ENCODE measurements around the gene PRKCH. TPM values are rescaled to one million over a fixed set of nuclear protein-coding genes. Genes with fewer than 3 reads are reported as not detected.
A peak's percentile ranks its signal among the peaks of the same experiment; 100 is the strongest.

Gene PRKCH
- total RNA-seq, 5 donors from 2014 or later (not counting 1 experiment from before 2014, with no cell fraction given), result 267 to 436 (median 326) TPM

- Histone ChIP-seq H3K36me3 (ENCODE audit: control insufficient read depth in 2 of 2, extremely low read depth in 1 of 2, insufficient read depth in 1 of 2, low read length in 1 of 2) (peaks cover 11 to 70% of the 10 kb centered on the region in 2 donors), H3K4me3 (ENCODE audit: control insufficient read depth in 1 of 2, extremely low read depth in 1 of 2, low read length in 1 of 2) (no peak overlapping the region), H3K9me3 (no peaks in the 10 kb centered on the region), H3K4me1 (ENCODE audit: control insufficient read depth in 1 of 2, extremely low read depth in 1 of 2, insufficient read depth in 2 of 2, low read length in 2 of 2) (peaks cover 59 to 77% of the 10 kb centered on the region in 2 experiments), H3K27me3 (replicated peaks in 1 of 2; ENCODE audit: control insufficient read depth in 2 of 2, extremely low read depth in 1 of 2, insufficient read depth in 2 of 2, low read length in 1 of 2) (no peaks in the 10 kb centered on the region), H3K27ac (ENCODE audit: low read length) (peak overlapping the region; percentile 99)
- Mint-ChIP-seq H3K27ac (peak overlapping the region; percentile 92 to 96), H3K4me1 (peaks cover 75 to 92% (median 90%) of the 10 kb centered on the region in 3 donors), H3K4me3 (peak overlapping the region in 2 of 3 donors; percentile 8 to 63), H3K36me3 (peaks cover 50% of the 10 kb centered on the region), H3K9me3 (no peaks in the 10 kb centered on the region), H3K27me3 (no peaks in the 10 kb centered on the region)
- POLR2A ChIA-PET, result interaction anchor here in 1 of 2 donors (0.6 kb wide), 1 partner anchor 32 kb away, joined by 3 read pairs; no protein-coding TSS in a partner anchor
- ATAC-seq (replicated peaks in 1 of 4) (no peak), DNase-seq (no peak)
- 80% methylated on average over 6 of the region's 8 CpGs for WGBS (ENCODE audit: insufficient coverage)
- CTCF ChIA-PET, result interaction anchor here (0.9 to 2.0 kb wide), 3 partner anchors 11 to 43 kb away, joined by 3 to 4 read pairs (median 3); no protein-coding TSS in a partner anchor
These were observed 159.4 kb downstream of the PRKCH start for GRCh38 chr14:61480704-61481285.

DNA sequence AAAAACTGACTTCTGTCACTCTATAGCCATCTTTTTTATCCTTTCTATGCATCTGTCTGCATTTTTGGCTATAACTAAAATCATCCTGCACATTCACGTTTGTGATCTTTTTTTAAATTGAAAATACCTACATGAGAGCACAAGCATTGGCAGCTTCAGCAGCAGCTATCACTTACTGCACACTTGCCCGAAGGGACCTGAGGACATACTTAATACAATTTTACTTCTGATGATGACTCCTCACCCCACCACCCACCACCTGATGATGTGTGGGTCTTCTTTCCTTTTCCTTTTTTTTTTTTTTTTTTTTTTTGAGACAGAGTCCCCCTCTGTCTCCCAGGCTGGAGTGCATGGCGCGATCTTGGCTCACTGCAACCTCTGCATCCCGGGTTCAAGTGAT, 160.3 kb downstream of the PRKCH start:
- H3K4me1 Mint-ChIP-seq, result peaks cover 78 to 92% (median 85%) of the 10 kb centered on the region in 3 donors
- no peaks in the 10 kb centered on the region for H3K27me3 ChIP-seq (replicated peaks in 1 of 2; ENCODE audit: control insufficient read depth in 2 of 2, extremely low read depth in 1 of 2, insufficient read depth in 2 of 2, low read length in 1 of 2)
- peaks cover 11 to 80% of the 10 kb centered on the region in 2 donors for H3K36me3 ChIP-seq (ENCODE audit: control insufficient read depth in 2 of 2, extremely low read depth in 1 of 2, insufficient read depth in 1 of 2, low read length in 1 of 2)
- peak overlapping the region; percentile 99 for H3K27ac ChIP-seq (ENCODE audit: low read length)
- H3K36me3 Mint-ChIP-seq, result peaks cover 55% of the 10 kb centered on the region
- POLR2A ChIA-PET, result no interaction called here
- H3K9me3 Mint-ChIP-seq, result no peaks in the 10 kb centered on the region
- CTCF ChIA-PET, result interaction anchor here in 1 of 2 donors (0.7 kb wide), 1 partner anchor 38 kb away, joined by 7 read pairs; no protein-coding TSS in a partner anchor
- H3K27me3 Mint-ChIP-seq, result no peaks in the 10 kb centered on the region
- ATAC-seq (replicated peaks in 1 of 4) (no peak), DNase-seq (no peak)
- H3K9me3 ChIP-seq, result no peaks in the 10 kb centered on the region
- H3K4me1 ChIP-seq (ENCODE audit: control insufficient read depth in 1 of 2, extremely low read depth in 1 of 2, insufficient read depth in 2 of 2, low read length in 2 of 2), result peaks cover 50 to 68% of the 10 kb centered on the region in 2 experiments
- WGBS (ENCODE audit: insufficient coverage), result 100% methylated on average over 3 of the region's 5 CpGs
- peak overlapping the region; percentile 92 to 96 for H3K27ac Mint-ChIP-seq
- no peak overlapping the region for H3K4me3 ChIP-seq (ENCODE audit: control insufficient read depth in 1 of 2, extremely low read depth in 1 of 2, low read length in 1 of 2)
- H3K4me3 Mint-ChIP-seq, result peak overlapping the region in 1 of 3 donors; percentile 63

DNA sequence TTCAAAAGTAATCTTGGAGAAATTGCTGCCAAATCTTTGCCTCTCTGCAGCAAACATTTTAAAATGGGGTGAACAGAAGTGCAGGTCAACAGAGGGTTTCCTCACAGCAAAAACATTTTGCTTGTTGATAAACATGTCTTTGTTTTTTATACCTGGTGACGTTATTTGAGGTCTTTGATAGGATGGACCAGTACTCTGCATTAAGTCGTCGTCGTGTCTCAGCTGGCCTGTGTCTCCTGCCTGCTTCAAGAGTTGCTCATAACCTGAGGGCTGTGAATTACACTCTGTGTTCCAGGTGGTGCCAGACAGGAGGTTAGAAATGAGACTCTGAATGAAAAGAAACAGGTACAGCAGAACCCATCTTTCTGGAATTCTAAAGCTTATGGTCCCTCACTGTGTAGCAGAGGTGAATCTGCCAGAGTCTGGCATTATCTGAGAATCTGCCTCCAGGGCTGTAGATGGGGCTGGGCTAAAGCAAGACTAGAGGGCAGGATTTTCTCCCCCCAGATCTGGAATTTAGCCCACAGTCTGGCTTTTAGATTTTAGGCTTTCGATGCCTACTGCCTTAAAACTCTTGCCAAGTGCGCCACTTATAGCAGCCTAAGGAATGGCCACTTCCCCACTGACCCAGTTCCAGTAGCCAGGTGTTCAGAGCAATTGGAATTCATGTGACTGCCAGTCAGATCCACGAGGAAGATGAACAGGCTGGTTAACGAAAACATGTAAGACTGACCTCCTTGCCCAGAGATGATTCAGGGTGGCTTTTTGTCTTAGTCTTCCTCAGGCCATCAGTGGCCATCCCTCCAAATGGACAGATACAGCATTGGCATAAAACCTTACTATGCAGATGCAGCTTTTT, 161.2 kb downstream of the PRKCH start:
- no peak for DNase-seq
- H3K27me3 ChIP-seq (replicated peaks in 1 of 2; ENCODE audit: control insufficient read depth in 2 of 2, extremely low read depth in 1 of 2, insufficient read depth in 2 of 2, low read length in 1 of 2), result no peaks in the 10 kb centered on the region
- CTCF ChIA-PET, result interaction anchor here (0.9 to 1.2 kb wide), 2 partner anchors 26 to 41 kb away, joined by 3 read pairs; no protein-coding TSS in a partner anchor
- Mint-ChIP-seq H3K27me3 (no peaks in the 10 kb centered on the region), H3K9me3 (no peaks in the 10 kb centered on the region), H3K27ac (peak overlapping the region; percentile 81 to 96), H3K4me1 (peaks cover 79 to 92% (median 83%) of the 10 kb centered on the region in 3 donors), H3K4me3 (peak overlapping the region in 1 of 3 donors; percentile 63), H3K36me3 (peaks cover 64% of the 10 kb centered on the region)
- H3K4me3 ChIP-seq (ENCODE audit: control insufficient read depth in 1 of 2, extremely low read depth in 1 of 2, low read length in 1 of 2), result no peak overlapping the region
- POLR2A ChIA-PET, result no interaction called here
- peaks cover 43 to 67% of the 10 kb centered on the region in 2 experiments for H3K4me1 ChIP-seq (ENCODE audit: control insufficient read depth in 1 of 2, extremely low read depth in 1 of 2, insufficient read depth in 2 of 2, low read length in 2 of 2)
- peaks cover 16 to 88% of the 10 kb centered on the region in 2 donors for H3K36me3 ChIP-seq (ENCODE audit: control insufficient read depth in 2 of 2, extremely low read depth in 1 of 2, insufficient read depth in 1 of 2, low read length in 1 of 2)
- ATAC-seq (replicated peaks in 1 of 4), result no peak
- H3K9me3 ChIP-seq, result no peaks in the 10 kb centered on the region
- H3K27ac ChIP-seq (ENCODE audit: low read length), result peak overlapping the region; percentile 25
- WGBS (ENCODE audit: insufficient coverage), result 92% methylated on average over 8 of the region's 8 CpGs

DNA sequence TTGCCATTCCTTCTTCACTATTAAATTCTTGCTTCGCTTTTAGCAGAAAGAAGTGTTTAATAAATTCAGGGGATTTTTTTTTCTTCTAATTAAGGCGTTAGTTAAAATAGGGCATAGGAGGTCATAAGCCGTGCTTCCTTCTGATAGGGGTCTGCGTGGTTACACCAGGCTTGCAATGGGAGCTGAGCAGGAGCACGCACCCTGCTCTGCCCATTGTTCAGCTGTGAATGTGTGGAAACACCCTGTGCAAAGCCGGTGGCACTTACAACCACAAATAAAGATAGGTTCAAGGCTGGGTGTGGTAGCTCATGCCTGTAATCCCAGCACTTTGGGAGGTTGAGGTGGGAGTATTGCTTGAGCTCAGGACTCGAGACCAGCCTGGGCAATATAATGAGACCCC, 162.1 kb downstream of the PRKCH start:
- no peak for DNase-seq
- peaks cover 34 to 58% of the 10 kb centered on the region in 2 experiments for H3K4me1 ChIP-seq (ENCODE audit: control insufficient read depth in 1 of 2, extremely low read depth in 1 of 2, insufficient read depth in 2 of 2, low read length in 2 of 2)
- no peak overlapping the region for H3K4me3 ChIP-seq (ENCODE audit: control insufficient read depth in 1 of 2, extremely low read depth in 1 of 2, low read length in 1 of 2)
- Mint-ChIP-seq H3K4me1 (peaks cover 74 to 83% (median 76%) of the 10 kb centered on the region in 3 donors), H3K9me3 (no peaks in the 10 kb centered on the region), H3K27me3 (no peaks in the 10 kb centered on the region), H3K4me3 (no peak overlapping the region), H3K27ac (peak overlapping the region; percentile 81 to 96), H3K36me3 (peaks cover 67% of the 10 kb centered on the region)
- H3K27me3 ChIP-seq (replicated peaks in 1 of 2; ENCODE audit: control insufficient read depth in 2 of 2, extremely low read depth in 1 of 2, insufficient read depth in 2 of 2, low read length in 1 of 2), result no peaks in the 10 kb centered on the region
- ATAC-seq (replicated peaks in 1 of 4), result no peak
- peaks cover 12 to 85% of the 10 kb centered on the region in 2 donors for H3K36me3 ChIP-seq (ENCODE audit: control insufficient read depth in 2 of 2, extremely low read depth in 1 of 2, insufficient read depth in 1 of 2, low read length in 1 of 2)
- H3K9me3 ChIP-seq, result no peaks in the 10 kb centered on the region
- CTCF ChIA-PET, result interaction anchor here (0.7 to 1.2 kb wide), 4 partner anchors 13 to 142 kb away, joined by 3 to 6 read pairs (median 4); no protein-coding TSS in a partner anchor
- H3K27ac ChIP-seq (ENCODE audit: low read length), result no peak overlapping the region
- POLR2A ChIA-PET, result no interaction called here
- WGBS (ENCODE audit: insufficient coverage), result no CpG with 5 or more reads among the region's 7 CpGs

- Histone ChIP-seq H3K27ac (ENCODE audit: low read length) (no peak overlapping the region), H3K4me3 (ENCODE audit: control insufficient read depth in 1 of 2, extremely low read depth in 1 of 2, low read length in 1 of 2) (no peak overlapping the region), H3K9me3 (no peaks in the 10 kb centered on the region), H3K4me1 (ENCODE audit: control insufficient read depth in 1 of 2, extremely low read depth in 1 of 2, insufficient read depth in 2 of 2, low read length in 2 of 2) (peaks cover 29 to 52% of the 10 kb centered on the region in 2 experiments), H3K27me3 (replicated peaks in 1 of 2; ENCODE audit: control insufficient read depth in 2 of 2, extremely low read depth in 1 of 2, insufficient read depth in 2 of 2, low read length in 1 of 2) (no peaks in the 10 kb centered on the region), H3K36me3 (ENCODE audit: control insufficient read depth in 2 of 2, extremely low read depth in 1 of 2, insufficient read depth in 1 of 2, low read length in 1 of 2) (peaks cover 12 to 89% of the 10 kb centered on the region in 2 donors)
- CTCF ChIA-PET, result interaction anchor here (0.7 to 1.2 kb wide), 3 partner anchors 14 to 142 kb away, joined by 3 to 6 read pairs (median 5); no protein-coding TSS in a partner anchor
- Mint-ChIP-seq H3K27ac (peak overlapping the region; percentile 23 to 96), H3K36me3 (peaks cover 70% of the 10 kb centered on the region), H3K9me3 (no peaks in the 10 kb centered on the region), H3K4me3 (no peak overlapping the region), H3K4me1 (peaks cover 73 to 78% (median 75%) of the 10 kb centered on the region in 3 donors), H3K27me3 (no peaks in the 10 kb centered on the region)
- no peak for ATAC-seq (replicated peaks in 1 of 4)
- 92% methylated on average over 6 of the region's 9 CpGs for WGBS (ENCODE audit: insufficient coverage)
- no peak for DNase-seq
- POLR2A ChIA-PET, result no interaction called here
These were observed 162.7 kb downstream of the PRKCH start for GRCh38 chr14:61484031-61484430.

Data from T-cell (primary cell).